HG02623 (cell line): ENCODE results near the gene FOXL1.

ENCODE experiments used
- ATAC-seq: cut with Tn5 transposase; IDR thresholded peaks from one replicate; pipeline ENCODE4 v1.9.1; 2021; ENCODE audit warnings: moderate library complexity; ENCODE audit not compliant: unreplicated experiment

Gene FOXL1

GRCh38 chr16:86602521-86602920 lies 24.2 kb downstream of the FOXL1 start:
- ATAC-seq, result no peak

DNA sequence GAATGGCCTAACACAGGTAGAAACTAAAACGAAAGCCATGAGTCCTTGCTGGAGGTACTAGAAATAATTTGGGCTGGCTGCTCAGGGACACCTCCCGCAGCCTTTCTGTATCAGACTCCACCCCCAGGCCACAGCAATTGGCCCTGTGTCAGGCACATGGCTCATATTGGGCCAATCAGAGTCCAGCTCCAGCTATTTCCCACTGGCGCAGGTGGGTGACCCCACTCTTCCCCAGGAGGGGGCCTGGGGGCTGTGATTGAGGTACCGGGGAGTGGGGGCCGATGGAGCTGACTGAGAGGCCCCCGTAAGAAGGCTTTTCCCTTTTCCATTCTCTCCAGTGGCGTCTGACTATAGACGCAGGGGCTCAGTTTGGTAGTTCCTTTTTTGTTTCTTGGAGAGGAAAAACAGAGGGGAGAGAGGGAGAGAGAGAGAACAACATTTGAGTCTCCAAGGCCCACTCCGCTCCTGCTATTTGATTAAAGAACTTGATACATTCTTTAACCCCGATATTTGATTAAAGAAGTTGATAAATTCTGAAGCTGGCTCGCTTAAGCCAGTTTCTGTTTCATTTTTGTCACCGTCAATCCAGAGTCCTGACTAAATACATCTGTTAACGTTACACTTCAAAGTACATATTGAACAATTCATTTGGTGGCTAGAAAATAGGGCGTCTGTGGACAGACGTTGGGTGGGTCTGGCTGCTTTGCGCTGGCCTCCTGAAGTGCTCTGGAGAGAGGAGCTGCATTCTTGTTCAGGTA lies 26.3 kb downstream of the FOXL1 start:
- ATAC-seq, result no peak

DNA sequence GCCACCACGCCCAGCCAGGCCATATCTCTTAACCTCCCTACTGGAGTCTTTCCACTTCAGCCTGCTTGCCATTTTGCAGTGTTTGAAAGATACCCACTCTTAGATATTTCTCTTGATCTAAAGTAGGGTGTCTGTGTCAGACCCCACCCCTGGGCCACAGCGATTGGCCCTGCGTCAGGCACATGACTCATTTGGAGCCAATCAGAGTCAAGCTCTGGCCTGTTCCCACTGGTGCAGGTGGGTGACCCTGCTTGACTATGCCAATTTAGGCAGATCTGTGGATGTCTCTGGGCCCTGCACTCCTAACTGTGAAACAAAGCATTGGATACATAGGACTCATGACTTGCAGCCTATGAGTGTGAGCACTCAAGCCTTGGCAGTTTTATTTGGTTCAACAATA lies 27.6 kb downstream of the FOXL1 start:
- ATAC-seq, result no peak

GRCh38 chr16:86608301-86608747 lies 30.0 kb downstream of the FOXL1 start:
- ATAC-seq, result no peak

DNA sequence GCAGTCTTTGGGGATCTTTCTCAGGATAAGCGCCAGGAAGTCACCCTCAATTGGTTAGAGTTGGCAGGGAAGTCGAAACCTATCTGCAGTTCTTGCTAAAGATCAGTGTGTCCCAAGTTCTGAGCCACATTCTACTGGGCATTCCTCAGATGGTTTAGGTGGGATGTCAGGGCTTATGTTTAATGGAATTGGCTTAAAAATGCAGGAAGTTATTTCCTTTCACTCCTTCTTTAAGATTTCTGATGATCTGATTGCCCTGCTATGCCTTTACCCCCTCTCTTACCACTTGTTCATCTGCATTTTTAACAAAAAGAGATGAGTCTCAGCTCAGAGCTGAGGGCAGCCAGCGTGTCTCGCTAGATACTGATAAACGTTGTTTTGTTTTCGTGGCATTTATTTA lies 30.8 kb downstream of the FOXL1 start:
- ATAC-seq, result no peak

DNA sequence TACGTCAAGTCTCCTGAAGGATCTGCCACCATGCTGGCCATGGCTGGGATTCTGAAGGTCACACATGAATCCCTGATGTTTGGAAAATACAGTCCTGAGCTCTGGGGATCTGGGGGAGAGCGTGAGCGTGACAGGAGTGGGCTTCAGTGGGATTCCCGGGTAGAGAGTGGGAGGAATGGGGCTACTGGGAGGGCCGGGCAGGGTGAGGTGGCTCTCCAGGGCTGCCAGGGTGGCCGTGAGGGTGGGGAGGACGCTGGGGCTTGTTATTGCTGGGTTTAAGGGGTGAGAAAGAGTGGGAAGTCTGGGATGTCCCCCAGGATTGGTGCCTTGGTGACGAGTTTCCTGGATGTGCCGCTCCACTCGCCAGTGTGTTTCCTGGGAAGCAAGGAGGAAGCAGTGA lies 31.3 kb downstream of the FOXL1 start:
- ATAC-seq, result no peak

- ATAC-seq, result no peak
Observed at GRCh38 chr16:86610779-86611524, 32.6 kb downstream of the FOXL1 start.

DNA sequence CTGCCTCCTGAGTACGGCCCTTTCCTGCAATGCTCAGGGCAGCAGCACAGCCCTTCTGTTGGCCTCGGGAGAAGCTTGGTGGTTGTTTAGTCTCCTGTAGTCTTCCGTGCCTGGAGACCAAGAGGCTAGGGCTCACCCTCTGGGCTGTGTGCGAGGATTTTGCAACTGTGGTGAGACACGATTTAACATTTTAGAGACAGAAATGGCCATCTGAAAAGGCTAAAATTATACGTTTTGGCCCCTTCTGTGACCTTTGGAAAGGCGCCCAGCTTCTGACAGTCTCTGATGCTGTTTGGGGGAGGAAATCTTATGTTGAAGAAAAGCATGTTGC lies 33.1 kb downstream of the FOXL1 start:
- ATAC-seq, result no peak

- ATAC-seq, result no peak
Observed at GRCh38 chr16:86611941-86612340, 33.6 kb downstream of the FOXL1 start.

DNA sequence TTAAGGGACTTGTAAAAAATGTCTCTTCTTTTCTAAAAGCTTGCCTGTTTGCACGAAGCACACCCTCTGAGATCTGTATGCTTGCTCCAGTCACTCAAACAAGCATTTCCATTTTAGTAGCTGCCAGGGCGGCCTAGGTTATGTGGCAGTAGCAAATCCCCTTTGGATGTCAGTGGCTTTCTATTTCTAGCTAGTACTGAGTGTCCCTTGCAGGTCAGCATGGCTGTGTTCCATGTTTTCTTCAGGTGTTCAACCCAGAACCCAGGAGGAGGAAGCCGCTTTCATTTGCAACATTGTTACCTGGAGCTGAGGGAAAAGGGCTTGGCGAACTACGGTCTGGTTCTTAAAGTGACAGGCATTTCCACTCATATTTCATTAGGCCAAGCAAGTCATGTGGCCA lies 36.4 kb downstream of the FOXL1 start:
- no peak for ATAC-seq

DNA sequence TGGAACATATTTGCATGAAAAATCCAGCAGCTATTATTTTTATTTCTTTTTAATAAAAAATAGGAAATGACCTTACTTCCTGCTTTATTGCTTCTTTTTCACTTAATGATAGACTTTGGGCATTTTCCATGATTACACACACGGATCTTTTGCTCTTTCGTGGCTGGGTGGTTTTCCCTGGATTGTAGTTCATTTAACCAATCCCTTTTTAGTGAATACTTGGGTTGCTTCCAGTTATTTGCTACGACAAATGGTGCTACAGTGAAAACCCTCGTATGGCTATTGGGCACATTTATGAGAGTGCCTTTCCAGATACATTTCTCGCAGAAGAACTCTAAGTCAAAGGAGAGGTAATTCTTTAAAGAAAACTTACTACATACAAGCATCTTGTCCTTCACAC lies 38.6 kb downstream of the FOXL1 start:
- ATAC-seq, result no peak

GRCh38 chr16:86618431-86619238 lies 40.3 kb downstream of the FOXL1 start:
- ATAC-seq, result no peak

- no peak for ATAC-seq
Observed at GRCh38 chr16:86619239-86619794, 41.0 kb downstream of the FOXL1 start.

DNA sequence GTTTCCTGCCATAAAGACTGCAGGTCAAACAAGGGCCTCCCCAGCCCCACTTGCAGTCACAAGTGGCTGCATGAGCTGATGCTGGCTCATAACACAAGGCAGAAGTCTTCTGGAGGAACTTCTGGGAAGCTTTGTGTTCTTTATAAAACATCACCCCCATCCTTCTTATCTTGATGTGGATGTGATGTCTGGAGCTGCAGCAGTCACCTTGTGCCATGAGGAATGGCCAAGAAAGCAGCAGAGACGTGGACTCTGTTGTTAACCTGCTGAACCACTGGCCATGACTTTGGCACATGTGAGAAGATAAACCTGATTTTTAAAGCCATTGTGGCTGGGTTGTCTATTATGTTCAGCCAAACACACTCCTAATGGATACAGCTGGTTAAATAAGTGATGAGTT lies 41.8 kb downstream of the FOXL1 start:
- ATAC-seq, result no peak

GRCh38 chr16:86621966-86622365 lies 43.6 kb downstream of the FOXL1 start:
- no peak for ATAC-seq

GRCh38 chr16:86622700-86623615 lies 44.6 kb downstream of the FOXL1 start:
- ATAC-seq, result no peak

DNA sequence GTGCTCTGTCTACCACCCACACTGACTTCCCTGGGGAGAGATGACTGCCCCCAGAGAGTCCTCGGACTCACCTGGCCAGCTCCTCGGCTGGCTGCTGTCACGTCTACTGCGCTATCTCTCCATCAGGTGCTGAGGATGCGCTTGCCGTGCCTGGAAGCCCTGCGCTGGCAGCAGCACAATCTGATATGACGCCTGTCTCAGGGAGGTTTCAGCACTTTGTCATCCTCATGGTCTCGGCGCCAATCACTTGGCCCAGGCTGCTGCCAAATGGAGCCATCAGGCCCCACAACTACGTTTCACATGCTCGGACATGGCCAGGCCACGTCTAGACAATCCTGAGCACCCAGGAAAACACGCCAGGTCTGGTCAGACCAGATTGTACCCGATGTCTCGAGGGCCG lies 46.7 kb downstream of the FOXL1 start:
- ATAC-seq, result no peak

GRCh38 chr16:86625821-86626220 lies 47.5 kb downstream of the FOXL1 start:
- no peak for ATAC-seq

GRCh38 chr16:86626284-86626683 lies 47.9 kb downstream of the FOXL1 start:
- ATAC-seq, result no peak

DNA sequence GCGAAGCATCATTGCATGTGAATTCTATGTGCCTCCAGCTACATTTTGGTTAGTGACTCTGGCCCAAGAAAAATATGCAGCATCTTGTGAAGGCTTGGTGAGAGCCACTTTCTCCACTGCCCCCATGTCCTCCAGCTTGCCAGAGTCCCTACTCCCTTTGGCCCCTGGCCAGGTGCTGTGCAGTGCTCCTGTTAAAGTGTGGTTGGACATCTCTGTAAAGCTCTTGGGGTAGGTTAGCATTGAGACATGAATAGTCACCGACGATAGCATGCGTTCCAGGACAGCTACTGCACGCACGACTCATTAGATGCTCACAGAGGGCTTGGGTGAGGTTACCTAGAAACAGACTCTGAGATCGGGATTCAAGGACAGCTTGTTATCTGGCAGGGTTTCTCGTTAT lies 48.6 kb downstream of the FOXL1 start:
- ATAC-seq, result no peak
